ENCODE data around the gene NPTX1. TPM values are rescaled to one million over a fixed set of nuclear protein-coding genes. Genes with fewer than 3 reads are reported as not detected.

NPTX1 gene, protein sequence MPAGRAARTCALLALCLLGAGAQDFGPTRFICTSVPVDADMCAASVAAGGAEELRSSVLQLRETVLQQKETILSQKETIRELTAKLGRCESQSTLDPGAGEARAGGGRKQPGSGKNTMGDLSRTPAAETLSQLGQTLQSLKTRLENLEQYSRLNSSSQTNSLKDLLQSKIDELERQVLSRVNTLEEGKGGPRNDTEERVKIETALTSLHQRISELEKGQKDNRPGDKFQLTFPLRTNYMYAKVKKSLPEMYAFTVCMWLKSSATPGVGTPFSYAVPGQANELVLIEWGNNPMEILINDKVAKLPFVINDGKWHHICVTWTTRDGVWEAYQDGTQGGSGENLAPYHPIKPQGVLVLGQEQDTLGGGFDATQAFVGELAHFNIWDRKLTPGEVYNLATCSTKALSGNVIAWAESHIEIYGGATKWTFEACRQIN
- polyA plus RNA-seq (2013), result not detected

DNA sequence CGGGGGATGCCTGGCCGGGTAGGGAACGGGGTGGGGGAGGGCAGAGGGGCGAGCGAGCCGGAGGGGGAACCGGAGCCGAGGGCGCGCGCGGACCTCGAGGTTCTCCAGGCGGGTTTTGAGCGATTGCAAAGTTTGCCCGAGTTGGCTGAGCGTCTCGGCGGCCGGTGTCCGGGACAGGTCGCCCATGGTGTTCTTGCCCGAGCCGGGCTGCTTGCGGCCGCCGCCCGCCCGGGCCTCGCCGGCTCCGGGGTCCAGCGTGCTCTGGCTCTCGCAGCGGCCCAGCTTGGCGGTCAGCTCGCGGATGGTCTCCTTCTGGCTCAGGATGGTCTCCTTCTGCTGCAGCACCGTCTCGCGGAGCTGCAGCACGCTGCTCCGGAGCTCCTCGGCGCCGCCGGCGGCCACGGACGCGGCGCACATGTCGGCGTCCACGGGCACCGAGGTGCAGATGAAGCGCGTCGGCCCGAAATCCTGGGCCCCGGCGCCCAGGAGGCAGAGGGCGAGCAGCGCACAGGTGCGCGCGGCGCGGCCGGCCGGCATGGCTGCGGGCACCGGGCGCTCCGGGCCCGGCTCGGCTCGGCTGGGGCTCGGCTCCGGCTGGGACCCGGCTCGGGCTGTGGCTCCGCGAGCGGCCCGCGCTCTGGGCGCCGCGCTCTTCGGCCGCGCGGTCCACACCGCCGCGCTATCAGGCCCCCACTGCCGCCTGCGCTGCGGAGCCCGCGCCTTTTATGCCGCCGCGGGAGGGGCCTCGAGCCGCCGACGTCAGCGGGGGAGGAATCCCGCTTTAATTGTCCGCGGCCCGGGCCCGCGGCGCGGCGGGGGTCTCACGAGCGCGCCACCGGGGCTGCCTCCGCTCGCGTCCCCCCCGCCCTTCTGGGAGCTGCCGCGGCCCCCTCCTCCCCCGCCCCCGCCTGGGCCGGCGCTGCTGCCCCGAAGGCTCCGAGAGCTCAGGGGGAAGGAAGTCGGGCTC, at the start of gene NPTX1:
NPTX1 (minus strand) TSS at position 698 of the 967 bp plus-strand sequence; CDS start at position 537, 161 bp downstream.
- H3K36me3 ChIP-seq (ENCODE audit: control insufficient read depth in 4 of 4, insufficient read depth in 4 of 4, low read length in 3 of 4), result no peaks in the 10 kb centered on the region
- ChIA-PET POLR2A (no interaction called here), CTCF (interaction anchor here (1.0 to 1.2 kb wide), 2 partner anchors 11 to 21 kb away, joined by 3 read pairs; no protein-coding TSS in a partner anchor)
- H3K27ac ChIP-seq (ENCODE audit: insufficient read depth in 1 of 2, low read depth in 1 of 2, low read length in 2 of 2, poor library complexity in 1 of 2, severe bottlenecking in 2 of 2), result no peak within 1 kb of the TSS
- no peaks in the 10 kb centered on the region for H3K9me3 ChIP-seq (ENCODE audit: control extremely low read depth in 1 of 5, control insufficient read depth in 4 of 5, insufficient read depth in 2 of 5, low read depth in 1 of 5, low read length in 4 of 5)
- peak within 1 kb of the TSS in 4 of 7 experiments; percentile 31 to 59 (median 44) for H3K4me3 ChIP-seq (ENCODE audit: control insufficient read depth in 1 of 7, extremely low read depth in 1 of 7, insufficient read depth in 4 of 7, low read depth in 2 of 7, low read length in 6 of 7)
- no peak for DNase-seq
- WGBS (ENCODE audit: insufficient coverage), result under 1% methylated on average over 117 of the region's 136 CpGs
- peaks cover 0 to 100% (median 50%) of the 10 kb centered on the region in 5 experiments for H3K27me3 ChIP-seq (replicated peaks in 2 of 5; ENCODE audit: control insufficient read depth in 4 of 5, insufficient read depth in 5 of 5, low read length in 4 of 5)
- peaks cover 0 to 47% (median 44%) of the 10 kb centered on the region in 4 experiments for H3K4me1 ChIP-seq (ENCODE audit: control extremely low read depth in 1 of 4, control insufficient read depth in 4 of 4, insufficient read depth in 4 of 4, low read length in 3 of 4)

DNA sequence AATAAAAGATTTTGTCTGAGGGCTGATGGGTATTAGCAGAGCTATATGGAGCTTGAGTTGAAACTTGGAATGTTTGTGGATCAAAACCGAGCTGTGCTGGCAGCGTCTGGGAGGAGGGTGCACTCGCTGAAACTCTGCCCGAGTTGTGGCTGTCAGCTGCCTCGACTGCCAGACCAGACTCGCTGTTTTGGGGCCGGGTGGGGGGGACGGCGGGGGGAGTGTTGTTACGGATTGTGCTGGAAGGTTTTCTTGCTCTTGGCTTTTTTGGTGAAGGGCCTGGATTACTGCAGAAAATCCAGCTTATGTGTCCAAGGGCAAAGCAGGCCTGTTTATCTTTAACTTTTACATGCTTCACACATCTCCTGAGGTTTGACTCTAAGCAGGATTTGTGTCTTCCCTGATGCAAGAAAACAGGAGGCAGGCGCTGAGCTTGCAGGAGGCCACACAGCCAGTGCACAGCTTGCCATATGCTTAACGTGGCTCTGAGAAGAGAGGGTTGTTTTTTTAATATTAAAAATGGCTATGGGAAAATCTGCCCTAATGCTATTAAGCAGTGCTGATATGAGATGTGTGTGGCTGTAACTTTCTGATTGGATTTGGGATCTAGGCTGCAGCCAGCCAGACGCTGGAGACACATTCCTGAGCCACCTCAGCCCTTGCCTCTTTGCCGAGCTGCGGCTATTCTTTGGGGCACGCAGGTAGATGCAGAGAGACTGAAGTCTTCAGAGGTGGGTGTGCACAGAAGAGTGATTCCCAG, 47.7 kb upstream of the NPTX1 start:
- WGBS (ENCODE audit: insufficient coverage), result 83% methylated on average over 14 of the region's 16 CpGs
- no peaks in the 10 kb centered on the region for H3K36me3 ChIP-seq (ENCODE audit: control insufficient read depth in 4 of 4, insufficient read depth in 4 of 4, low read length in 3 of 4)
- ChIA-PET CTCF (no interaction called here), POLR2A (no interaction called here)
- H3K9me3 ChIP-seq (ENCODE audit: control extremely low read depth in 1 of 5, control insufficient read depth in 4 of 5, insufficient read depth in 2 of 5, low read depth in 1 of 5, low read length in 4 of 5), result no peaks in the 10 kb centered on the region
- peaks cover 0 to 44% (median 29%) of the 10 kb centered on the region in 5 experiments for H3K27me3 ChIP-seq (replicated peaks in 2 of 5; ENCODE audit: control insufficient read depth in 4 of 5, insufficient read depth in 5 of 5, low read length in 4 of 5)
- H3K4me3 ChIP-seq (ENCODE audit: control insufficient read depth in 1 of 7, extremely low read depth in 1 of 7, insufficient read depth in 4 of 7, low read depth in 2 of 7, low read length in 6 of 7), result no peak overlapping the region
- no peaks in the 10 kb centered on the region for H3K4me1 ChIP-seq (ENCODE audit: control extremely low read depth in 1 of 4, control insufficient read depth in 4 of 4, insufficient read depth in 4 of 4, low read length in 3 of 4)
- no peak for DNase-seq
- H3K27ac ChIP-seq (ENCODE audit: insufficient read depth in 1 of 2, low read depth in 1 of 2, low read length in 2 of 2, poor library complexity in 1 of 2, severe bottlenecking in 2 of 2), result no peak overlapping the region

DNA sequence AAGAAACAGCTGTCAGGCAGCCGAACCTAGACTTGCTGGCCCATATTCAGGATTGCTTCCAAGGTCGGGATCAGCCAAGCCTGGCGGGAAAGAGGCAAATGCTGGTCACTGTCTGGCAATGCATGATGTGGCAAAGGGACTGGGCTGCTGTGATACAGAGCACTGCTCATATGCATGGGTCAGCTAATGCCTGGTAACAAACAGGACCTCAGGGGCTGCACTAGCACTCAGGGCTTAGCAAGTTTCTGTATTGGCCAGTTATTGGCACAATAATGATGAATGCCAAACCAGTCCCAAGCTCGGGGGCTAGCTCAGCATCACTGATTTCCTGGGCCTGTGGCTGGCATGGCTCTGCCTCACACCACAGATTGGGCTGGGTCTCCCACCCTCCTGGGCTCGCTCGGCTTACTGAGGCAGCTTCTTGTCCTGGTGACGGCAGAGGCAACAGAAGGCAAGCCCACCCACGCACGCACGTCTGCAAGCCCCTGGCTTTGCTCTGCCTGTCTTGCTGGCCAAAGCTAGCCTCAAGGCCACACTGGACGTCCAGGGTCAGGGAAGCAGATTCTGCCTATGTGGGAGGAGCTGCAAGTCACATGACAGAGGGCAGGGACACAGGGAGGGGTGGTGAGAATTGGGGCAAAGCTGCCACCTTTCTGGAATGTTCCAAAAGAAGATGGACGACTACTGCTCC, 46.8 kb upstream of the NPTX1 start:
- Histone ChIP-seq H3K9me3 (ENCODE audit: control extremely low read depth in 1 of 5, control insufficient read depth in 4 of 5, insufficient read depth in 2 of 5, low read depth in 1 of 5, low read length in 4 of 5) (no peaks in the 10 kb centered on the region), H3K27ac (ENCODE audit: insufficient read depth in 1 of 2, low read depth in 1 of 2, low read length in 2 of 2, poor library complexity in 1 of 2, severe bottlenecking in 2 of 2) (no peak overlapping the region), H3K36me3 (ENCODE audit: control insufficient read depth in 4 of 4, insufficient read depth in 4 of 4, low read length in 3 of 4) (no peaks in the 10 kb centered on the region), H3K27me3 (replicated peaks in 2 of 5; ENCODE audit: control insufficient read depth in 4 of 5, insufficient read depth in 5 of 5, low read length in 4 of 5) (peaks cover 0 to 36% (median 23%) of the 10 kb centered on the region in 5 experiments), H3K4me1 (ENCODE audit: control extremely low read depth in 1 of 4, control insufficient read depth in 4 of 4, insufficient read depth in 4 of 4, low read length in 3 of 4) (no peaks in the 10 kb centered on the region), H3K4me3 (ENCODE audit: control insufficient read depth in 1 of 7, extremely low read depth in 1 of 7, insufficient read depth in 4 of 7, low read depth in 2 of 7, low read length in 6 of 7) (no peak overlapping the region)
- ChIA-PET CTCF (no interaction called here), POLR2A (no interaction called here)
- DNase-seq, result no peak
- WGBS (ENCODE audit: insufficient coverage), result 90% methylated on average over 12 of the region's 12 CpGs

DNA sequence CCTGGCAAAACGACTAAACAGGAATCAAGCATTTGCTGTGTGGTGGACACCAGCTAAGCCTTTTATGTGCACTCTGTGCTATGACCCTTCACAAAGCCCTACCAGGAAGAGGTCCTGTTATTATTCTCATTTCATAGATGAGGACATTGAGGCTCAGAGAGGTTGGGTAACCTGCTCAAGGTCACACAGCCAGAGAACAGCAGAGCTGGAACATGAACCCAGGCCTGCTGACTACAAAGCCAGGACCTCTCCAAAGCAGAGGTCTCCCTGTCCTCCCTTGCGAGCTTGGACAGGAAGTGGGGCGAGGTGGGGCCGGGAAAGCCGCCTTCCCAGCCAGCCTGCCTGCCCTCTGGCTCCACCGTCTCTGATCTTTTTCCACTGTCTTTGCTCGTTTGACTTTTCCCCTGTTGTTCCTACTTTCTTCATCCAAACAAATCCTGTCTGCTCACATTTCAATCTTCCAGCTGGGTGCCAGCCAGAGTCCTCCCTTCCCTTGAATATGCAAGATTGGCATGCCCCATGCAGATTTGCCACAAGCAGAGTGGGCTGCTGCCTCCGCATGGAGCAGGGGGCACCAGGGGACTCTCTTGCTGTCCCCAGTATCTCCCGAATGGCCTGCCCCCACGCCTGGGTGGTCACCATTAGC, 44.5 kb upstream of the NPTX1 start:
- H3K27me3 ChIP-seq (replicated peaks in 2 of 5; ENCODE audit: control insufficient read depth in 4 of 5, insufficient read depth in 5 of 5, low read length in 4 of 5), result peaks cover 0 to 25% (median 21%) of the 10 kb centered on the region in 5 experiments
- no peak for DNase-seq
- H3K9me3 ChIP-seq (ENCODE audit: control extremely low read depth in 1 of 5, control insufficient read depth in 4 of 5, insufficient read depth in 2 of 5, low read depth in 1 of 5, low read length in 4 of 5), result no peaks in the 10 kb centered on the region
- H3K4me3 ChIP-seq (ENCODE audit: control insufficient read depth in 1 of 7, extremely low read depth in 1 of 7, insufficient read depth in 4 of 7, low read depth in 2 of 7, low read length in 6 of 7), result no peak overlapping the region
- no peaks in the 10 kb centered on the region for H3K36me3 ChIP-seq (ENCODE audit: control insufficient read depth in 4 of 4, insufficient read depth in 4 of 4, low read length in 3 of 4)
- WGBS (ENCODE audit: insufficient coverage), result 53% methylated on average over 6 of the region's 10 CpGs
- no peaks in the 10 kb centered on the region for H3K4me1 ChIP-seq (ENCODE audit: control extremely low read depth in 1 of 4, control insufficient read depth in 4 of 4, insufficient read depth in 4 of 4, low read length in 3 of 4)
- no peak overlapping the region for H3K27ac ChIP-seq (ENCODE audit: insufficient read depth in 1 of 2, low read depth in 1 of 2, low read length in 2 of 2, poor library complexity in 1 of 2, severe bottlenecking in 2 of 2)
- ChIA-PET POLR2A (no interaction called here), CTCF (no interaction called here)

DNA sequence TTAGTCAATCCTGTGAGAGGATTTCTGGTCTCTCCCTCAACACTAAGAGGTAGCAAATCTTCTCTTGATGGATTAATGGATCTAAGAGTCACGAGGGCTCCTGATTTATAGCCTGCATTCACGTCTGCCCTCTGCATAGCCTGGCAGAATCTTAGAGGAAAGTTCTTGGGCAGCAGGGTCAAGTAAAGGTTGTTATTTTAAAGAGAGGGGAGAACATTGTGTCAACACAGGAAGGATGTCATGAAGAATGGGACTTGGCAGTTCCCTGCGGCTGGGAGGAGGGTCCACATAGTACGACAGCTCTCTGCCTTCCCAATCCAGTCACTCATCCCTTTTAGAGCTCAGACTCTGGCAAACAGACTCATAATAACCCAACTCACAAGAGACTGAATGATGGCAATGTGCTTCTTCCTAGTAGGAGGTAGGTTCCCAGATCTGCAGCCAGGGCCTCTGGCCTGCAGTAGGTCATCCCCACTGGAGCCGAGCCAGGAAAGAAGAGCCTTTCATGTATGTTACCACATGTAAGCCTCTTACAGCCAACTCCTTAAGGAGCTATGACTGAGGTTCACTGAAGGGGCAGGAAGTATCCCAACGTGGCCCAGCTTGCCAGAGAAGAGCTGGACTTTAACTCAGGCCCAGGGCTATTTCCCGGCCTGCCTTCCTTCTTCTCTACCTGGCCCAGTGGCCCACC, 42.8 kb upstream of the NPTX1 start:
- ChIA-PET CTCF (no interaction called here), POLR2A (no interaction called here)
- Histone ChIP-seq H3K36me3 (ENCODE audit: control insufficient read depth in 4 of 4, insufficient read depth in 4 of 4, low read length in 3 of 4) (no peaks in the 10 kb centered on the region), H3K27me3 (replicated peaks in 2 of 5; ENCODE audit: control insufficient read depth in 4 of 5, insufficient read depth in 5 of 5, low read length in 4 of 5) (peaks cover 0 to 21% (median 15%) of the 10 kb centered on the region in 5 experiments), H3K9me3 (ENCODE audit: control extremely low read depth in 1 of 5, control insufficient read depth in 4 of 5, insufficient read depth in 2 of 5, low read depth in 1 of 5, low read length in 4 of 5) (no peaks in the 10 kb centered on the region), H3K4me1 (ENCODE audit: control extremely low read depth in 1 of 4, control insufficient read depth in 4 of 4, insufficient read depth in 4 of 4, low read length in 3 of 4) (no peaks in the 10 kb centered on the region), H3K27ac (ENCODE audit: insufficient read depth in 1 of 2, low read depth in 1 of 2, low read length in 2 of 2, poor library complexity in 1 of 2, severe bottlenecking in 2 of 2) (no peak overlapping the region), H3K4me3 (ENCODE audit: control insufficient read depth in 1 of 7, extremely low read depth in 1 of 7, insufficient read depth in 4 of 7, low read depth in 2 of 7, low read length in 6 of 7) (no peak overlapping the region)
- 26% methylated on average over 4 of the region's 7 CpGs for WGBS (ENCODE audit: insufficient coverage)
- DNase-seq, result no peak

DNA sequence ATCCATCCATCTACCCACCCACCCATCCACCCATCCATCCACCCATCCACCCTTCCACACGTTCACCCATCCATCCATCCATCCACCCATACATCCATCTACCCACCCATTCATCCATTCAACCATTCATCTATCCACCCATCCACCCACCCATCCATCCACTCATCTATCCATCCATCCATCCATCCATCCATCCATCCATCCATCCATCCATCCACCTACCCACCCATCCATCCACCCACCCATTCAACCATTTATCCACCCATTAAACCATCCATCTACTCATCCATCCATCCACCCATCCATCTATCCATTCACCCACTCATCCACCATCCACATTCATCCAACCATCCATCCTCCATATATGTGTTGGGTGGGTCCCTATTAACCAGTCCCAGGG, 42.0 kb upstream of the NPTX1 start:
- CTCF ChIA-PET, result no interaction called here

More for the DNA sequence above, 42.0 kb upstream of the NPTX1 start:
- H3K36me3 ChIP-seq (ENCODE audit: control insufficient read depth in 4 of 4, insufficient read depth in 4 of 4, low read length in 3 of 4), result no peaks in the 10 kb centered on the region
- no peaks in the 10 kb centered on the region for H3K9me3 ChIP-seq (ENCODE audit: control extremely low read depth in 1 of 5, control insufficient read depth in 4 of 5, insufficient read depth in 2 of 5, low read depth in 1 of 5, low read length in 4 of 5)
- DNase-seq, result no peak
- no peaks in the 10 kb centered on the region for H3K4me1 ChIP-seq (ENCODE audit: control extremely low read depth in 1 of 4, control insufficient read depth in 4 of 4, insufficient read depth in 4 of 4, low read length in 3 of 4)
- no peak overlapping the region for H3K4me3 ChIP-seq (ENCODE audit: control insufficient read depth in 1 of 7, extremely low read depth in 1 of 7, insufficient read depth in 4 of 7, low read depth in 2 of 7, low read length in 6 of 7)
- POLR2A ChIA-PET, result no interaction called here
- H3K27me3 ChIP-seq (replicated peaks in 2 of 5; ENCODE audit: control insufficient read depth in 4 of 5, insufficient read depth in 5 of 5, low read length in 4 of 5), result peaks cover 0 to 20% (median 19%) of the 10 kb centered on the region in 5 experiments
- WGBS (ENCODE audit: insufficient coverage), result no CpG with 5 or more reads among the region's 1 CpG
- no peak overlapping the region for H3K27ac ChIP-seq (ENCODE audit: insufficient read depth in 1 of 2, low read depth in 1 of 2, low read length in 2 of 2, poor library complexity in 1 of 2, severe bottlenecking in 2 of 2)

Measured in common myeloid progenitor, CD34-positive (primary cell).